Activated T-helper 1 cell treated with Interleukin-2 at 50 U/mL for 16 hours (primary cell): ENCODE data around the gene NLRP10.
"Not testable (repeated sequence)": the region's sequence is repeated elsewhere in the genome, so short reads cannot be mapped to it uniquely, and the experiment has no call there.

Source experiments
- DNase-seq: peaks from one replicate; pipeline ENCODE4 v3.0.0-alpha.2; 2020; ENCODE audit warnings: low read depth

Gene NLRP10, protein sequence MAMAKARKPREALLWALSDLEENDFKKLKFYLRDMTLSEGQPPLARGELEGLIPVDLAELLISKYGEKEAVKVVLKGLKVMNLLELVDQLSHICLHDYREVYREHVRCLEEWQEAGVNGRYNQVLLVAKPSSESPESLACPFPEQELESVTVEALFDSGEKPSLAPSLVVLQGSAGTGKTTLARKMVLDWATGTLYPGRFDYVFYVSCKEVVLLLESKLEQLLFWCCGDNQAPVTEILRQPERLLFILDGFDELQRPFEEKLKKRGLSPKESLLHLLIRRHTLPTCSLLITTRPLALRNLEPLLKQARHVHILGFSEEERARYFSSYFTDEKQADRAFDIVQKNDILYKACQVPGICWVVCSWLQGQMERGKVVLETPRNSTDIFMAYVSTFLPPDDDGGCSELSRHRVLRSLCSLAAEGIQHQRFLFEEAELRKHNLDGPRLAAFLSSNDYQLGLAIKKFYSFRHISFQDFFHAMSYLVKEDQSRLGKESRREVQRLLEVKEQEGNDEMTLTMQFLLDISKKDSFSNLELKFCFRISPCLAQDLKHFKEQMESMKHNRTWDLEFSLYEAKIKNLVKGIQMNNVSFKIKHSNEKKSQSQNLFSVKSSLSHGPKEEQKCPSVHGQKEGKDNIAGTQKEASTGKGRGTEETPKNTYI

DNA sequence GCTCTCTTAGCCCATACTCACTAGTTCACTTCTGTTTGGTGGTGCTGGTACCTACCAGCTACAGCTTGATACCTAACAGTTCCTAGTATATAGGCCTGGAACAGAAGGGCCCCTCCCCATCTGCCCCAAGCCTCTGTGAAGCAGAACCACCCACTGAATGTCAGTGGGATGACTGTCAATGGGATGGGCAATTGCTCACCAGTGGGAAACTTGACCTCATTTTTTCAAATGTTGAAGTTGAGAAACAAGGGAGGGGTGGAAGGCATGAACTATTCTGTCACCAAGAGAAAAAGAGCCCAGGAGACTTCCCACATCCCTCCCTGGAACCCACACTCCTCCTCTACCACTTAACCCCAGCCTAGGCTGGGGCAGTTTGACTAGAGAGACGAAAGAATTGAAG lies at the start of gene NLRP10:
TSS of gene NLRP10 (minus strand) at position 62 of the 400 bp plus-strand sequence. CDS start 1,952 bp downstream, outside the sequence.
- DNase-seq: no peak

DNA sequence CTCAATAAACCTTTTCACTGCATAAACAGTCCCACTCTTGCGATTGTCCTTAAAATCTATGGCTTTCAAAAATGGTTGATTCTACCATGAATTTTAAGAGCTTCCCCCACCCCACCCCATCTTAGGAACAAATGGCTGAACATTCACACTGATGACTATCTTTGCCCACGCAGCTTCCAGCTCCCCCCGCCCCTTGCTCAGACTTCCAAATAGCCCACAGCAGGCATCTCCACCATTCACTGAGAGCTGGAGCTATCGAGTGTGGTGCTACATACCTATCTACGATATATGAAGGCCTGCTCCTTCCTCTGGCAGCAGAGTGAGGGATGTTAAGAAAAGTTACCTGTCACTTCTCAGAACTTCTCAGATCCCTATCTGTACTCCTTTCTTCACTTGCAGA lies 48.6 kb upstream of the NLRP10 start:
- no peak for DNase-seq

DNA sequence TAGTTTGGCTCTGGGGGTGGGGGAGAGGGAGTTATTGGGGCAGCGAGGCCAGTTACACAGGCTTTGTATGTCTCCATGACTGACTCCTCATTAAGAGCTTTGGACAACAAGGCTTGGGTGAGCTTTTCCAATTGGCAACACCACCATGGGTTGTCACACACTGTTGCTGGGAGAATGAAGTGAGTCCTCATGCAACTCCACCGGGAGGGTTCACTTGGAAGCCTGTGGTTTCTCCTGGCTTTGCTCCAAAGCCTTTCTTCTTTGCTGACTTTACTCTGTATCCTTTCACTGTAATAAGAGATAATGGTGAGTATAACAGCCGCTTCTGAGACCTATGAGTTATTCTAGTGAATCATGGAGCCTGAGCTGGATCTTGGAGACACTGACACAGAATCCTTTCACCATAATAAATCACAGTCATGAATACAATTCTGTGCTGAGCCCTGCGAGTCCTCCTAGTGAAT lies 46.8 kb upstream of the NLRP10 start:
- no peak for DNase-seq

DNA sequence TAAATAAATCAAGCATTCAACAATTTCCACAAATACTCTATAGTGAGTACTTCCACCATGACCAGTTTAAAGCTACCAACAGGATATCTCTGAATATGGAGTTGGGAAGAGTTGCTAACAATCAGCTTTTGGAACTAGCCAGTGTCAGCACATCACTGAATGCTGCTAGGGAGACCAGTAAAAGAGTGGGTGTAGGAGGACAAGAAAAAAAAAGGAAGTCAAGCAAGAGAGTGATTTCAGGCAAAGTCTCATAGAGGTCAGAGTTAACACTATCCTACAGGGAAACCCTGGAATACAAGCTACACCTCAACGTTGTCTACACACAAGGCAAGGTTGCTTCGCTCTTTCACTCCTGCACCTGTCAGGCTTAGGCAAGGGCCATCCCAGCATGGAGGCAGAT lies 46.1 kb upstream of the NLRP10 start:
- no peak for DNase-seq

DNA sequence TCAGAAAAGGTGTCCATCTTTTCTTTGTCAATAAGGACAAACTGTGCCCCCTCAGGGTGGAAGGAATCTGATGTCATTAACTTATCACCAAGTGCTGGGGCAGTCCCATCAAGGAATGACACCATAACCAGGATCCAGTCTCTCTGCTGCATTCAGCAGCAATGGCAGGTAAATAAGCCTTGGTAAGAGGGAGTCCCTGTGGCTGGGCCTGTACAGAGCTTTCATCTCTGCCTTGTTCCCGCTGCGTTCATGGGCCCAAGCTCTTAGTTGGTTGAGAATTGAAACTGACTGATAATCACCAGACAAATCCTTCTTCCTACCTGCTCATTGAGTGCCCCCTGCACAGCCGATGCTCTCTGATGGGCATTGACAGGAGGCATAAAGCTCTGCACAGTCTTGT lies 44.6 kb upstream of the NLRP10 start:
- no peak for DNase-seq

DNA sequence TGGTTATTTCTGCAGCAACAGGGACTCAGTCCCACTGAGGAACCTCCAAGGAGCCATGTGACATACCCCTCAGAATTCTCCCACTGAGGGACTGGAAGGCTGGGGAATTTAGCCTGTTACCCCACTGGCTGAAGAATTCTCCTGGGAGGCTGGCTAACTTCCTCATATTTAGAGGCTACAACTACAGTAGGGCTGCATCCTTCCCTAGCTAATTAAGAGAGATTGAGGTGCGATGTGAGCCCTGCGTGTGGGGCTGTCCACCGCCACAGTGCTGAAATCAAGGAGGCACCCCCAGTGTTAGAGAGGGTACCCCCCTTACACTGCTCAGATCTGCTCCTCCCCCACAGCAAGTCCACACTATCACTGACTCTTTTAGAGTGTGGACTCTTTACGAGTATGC lies 43.0 kb upstream of the NLRP10 start:
- no peak for DNase-seq

DNA sequence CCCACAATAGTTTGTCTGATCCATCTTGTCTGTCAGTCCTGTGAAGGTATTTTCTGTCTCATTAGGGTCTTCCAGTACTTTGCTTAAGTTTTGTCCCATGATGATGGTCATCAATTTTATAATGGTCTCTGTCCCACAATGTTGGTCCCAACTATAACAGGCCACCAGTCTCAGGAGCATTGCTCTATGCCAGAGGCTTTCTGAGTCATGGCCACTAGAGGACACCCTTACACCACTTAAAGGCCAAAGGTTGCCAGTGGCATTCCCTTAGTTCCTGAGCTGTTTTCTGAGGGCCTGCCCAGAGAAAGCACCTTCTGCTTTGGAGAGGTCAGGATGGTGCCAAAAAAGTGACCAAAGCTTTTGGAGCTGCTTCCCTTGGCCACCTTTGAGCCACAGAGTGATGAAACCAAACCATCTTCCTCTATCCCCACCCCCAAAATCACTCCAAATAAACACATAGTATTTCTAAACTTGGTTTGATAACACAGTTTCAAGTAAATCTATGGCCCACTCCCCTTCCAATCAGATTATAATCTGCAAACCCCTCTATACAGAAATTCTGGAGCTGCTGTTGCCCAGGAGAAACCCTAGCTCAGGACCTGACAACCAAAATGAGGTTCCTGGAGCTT lies 41.2 kb upstream of the NLRP10 start:
- DNase-seq: peak; percentile 11

DNA sequence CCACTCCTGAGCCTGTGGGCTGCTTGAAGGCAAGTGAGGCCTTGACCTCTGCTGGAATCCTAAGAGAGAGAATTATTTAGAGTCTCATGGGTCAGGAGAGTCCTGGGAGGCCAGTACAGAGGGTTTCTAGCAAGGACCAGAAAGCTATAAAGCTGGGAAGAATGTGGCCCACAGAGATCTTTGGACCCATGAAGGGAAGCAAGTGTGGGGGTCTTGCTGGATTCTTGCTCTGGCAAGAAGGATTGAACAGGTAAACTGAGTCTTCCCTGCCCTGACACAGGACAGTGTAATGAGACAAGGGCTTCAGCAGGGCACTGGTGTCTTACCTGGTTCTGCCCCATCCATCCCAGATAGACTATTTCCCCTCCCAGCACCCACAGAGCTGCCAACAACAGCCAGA lies 40.3 kb upstream of the NLRP10 start:
- no peak for DNase-seq

DNA sequence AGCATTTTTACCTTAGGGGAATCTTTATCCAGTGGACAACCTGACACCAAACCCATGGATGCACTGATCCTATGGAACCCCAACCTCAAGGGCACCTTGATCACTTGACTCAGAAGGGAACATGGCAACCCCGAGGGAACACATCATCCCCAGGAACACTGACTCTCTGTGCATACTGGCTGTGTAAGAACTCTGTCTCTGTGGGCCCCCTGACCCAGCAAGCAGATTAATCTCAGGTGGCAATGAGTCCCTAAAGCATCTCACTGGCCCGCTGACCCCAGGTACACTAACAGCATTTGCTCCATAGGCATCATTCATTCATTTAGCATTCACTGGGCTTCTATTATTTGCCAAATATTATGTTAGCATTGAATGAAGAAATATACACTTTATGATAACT lies 38.8 kb upstream of the NLRP10 start:
- DNase-seq: no peak

DNA sequence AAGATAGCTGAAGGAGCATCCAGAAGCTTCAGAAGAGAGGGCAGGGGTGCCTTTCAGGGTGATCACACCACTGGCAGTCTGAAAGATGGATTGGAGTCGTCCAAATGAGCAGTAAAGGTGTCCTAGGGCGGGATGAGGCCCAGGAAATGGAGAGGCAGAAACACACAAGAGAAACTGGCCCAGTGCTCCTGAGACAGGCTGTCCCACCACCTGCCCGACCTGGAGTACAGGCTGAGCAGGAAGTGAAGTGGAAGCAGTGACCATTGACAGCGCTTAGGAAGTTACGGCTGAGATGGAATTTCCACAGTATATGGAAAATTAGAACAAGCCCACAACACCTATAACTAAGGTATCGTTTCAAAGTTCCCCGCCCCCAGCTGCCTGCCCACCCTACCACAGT lies 37.9 kb upstream of the NLRP10 start:
- no peak for DNase-seq

DNA sequence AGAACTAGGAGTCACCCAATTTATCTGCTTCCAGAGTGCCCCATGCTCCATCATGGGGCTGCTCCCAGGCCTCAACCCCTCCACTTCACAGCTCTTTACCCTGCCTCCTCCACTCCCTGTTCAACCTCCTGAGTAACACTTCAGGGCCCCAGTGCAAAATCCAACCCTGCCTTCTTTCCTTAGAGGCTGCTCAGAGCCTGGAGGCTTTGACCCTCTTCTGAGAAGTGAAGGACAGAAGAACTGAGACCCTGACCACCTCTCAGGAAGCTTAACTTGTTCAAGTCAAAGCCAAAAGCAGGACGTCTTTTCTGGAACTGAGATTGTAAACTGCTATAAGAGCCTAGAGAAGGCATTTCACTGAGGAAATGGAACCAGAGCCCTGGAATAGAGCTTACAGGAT lies 37.4 kb upstream of the NLRP10 start:
- no peak for DNase-seq

DNA sequence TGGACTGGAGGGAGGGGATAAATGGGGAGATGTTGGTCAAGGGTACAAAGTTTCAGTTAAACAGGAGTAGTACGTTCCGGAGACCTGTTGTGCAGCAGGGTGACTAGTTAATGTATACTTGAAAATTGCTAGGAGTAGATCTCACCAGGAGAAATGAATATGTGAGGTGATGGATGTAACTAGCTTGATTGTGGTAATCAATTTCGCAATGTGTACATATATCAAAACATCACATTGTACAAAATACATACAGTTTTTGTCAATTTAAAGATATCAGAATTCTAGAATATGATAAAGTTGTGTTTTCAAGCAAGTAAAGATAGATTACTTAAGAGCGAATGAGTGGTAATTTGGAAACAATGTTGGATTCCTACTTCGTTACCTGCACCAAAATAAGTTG lies 35.1 kb upstream of the NLRP10 start:
- no peak for DNase-seq

DNA sequence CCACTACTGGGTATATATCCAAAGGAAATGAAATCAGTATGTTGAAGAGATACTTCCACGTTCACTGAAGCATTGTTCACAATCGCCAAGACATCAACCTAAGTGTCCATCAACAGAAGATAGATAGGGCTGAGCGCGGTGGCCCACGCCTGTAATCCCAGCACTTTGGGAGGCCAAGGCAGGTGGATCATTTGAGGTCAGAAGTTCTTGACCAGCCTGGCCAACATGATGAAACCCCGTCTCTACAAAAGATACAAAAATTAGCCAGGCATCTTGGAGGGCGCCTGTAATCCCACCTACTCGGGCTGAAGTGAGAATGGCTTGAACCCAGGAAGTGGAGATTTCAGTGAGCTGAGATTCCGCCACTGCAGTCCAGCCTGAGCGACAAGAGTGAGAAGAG lies 34.5 kb upstream of the NLRP10 start:
- DNase-seq: no peak

DNA sequence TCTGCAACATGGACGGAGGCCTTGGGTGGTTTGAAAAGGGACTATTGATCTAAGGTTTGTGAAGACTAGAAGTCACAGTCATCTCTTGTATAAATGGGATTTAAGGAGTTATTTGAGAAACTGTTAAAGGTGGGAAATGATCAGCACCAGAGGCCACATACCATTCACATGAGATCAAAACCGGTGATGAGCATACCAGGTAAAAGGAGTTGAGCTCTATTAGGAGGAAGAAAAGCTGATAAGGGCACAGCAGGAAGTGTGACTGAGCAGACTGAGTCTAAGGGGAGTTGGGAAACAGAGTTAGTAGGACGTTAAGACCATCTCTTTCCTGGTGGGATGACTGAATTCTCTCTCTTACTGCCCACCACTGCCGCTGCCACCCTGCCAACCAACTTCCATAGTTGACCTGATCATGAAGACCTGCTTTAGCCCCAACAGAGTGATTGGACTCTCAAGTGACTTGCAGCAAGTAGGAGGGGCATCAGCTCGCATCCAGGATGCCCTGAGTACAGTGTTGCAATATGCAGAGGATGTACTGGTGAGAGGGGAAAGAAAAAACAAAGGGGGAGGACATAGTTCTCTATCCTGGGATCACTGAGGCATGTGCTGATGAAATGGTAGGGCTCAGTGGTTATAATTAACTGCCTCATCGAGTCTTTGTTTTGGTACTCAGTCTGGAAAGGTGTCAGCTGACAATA lies 29.5 kb upstream of the NLRP10 start:
- DNase-seq: no peak

DNA sequence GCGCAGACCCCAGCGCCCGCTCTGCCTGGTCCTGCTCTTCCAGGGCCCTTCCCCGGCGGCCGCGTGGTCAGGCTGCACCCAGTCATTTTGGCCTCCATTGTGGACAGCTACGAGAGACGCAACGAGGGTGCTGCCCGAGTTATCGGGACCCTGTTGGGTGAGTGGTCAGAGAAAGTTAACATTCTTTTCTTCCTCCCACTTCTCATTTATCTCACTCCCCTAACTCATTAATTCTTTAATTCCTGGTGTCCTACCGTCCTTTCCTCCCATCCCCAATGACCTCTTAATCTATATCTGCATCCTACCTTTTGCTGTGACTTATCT lies 22.3 kb upstream of the NLRP10 start:
- not testable (repeated sequence) for DNase-seq

DNA sequence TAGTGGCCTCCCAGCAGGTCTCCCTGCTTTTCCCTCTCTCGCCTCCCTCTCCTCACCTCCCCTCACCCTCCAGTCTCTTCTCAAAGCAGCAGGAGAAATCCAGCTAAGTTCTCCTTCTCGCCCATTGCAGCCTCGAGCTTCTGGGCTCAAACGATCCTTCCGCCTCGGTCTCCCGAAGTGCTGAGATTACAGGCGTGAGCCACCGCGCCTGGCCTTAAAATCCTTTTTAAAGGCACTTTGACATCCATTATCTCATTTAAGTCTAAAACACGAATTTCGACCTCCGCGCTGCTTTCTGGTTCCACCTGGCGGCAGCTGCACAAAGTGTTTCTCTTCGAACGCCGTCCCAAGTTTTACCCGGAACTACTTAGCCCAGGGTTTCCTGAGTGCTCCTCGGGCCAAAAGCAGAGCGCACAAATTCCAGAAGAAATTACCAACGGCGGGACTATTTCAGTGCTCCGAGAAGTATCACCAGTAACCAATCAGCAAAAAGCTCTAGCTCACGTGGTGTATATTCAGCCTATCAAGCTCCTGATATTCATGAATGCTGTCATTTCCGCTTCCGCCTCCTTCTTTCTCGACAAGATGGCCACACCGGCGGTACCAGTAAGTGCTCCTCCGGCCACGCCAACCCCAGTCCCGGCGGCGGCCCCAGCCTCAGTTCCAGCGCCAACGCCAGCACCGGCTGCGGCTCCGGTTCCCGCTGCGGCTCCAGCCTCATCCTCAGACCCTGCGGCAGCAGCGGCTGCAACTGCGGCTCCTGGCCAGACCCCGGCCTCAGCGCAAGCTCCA lies 21.7 kb upstream of the NLRP10 start, which contains the start of gene EIF3F:
TSS of gene EIF3F (plus strand) at position 570 of the 792 bp plus-strand sequence. CDS start at position 586, 16 bp downstream.
- DNase-seq: peak; percentile 80

DNA sequence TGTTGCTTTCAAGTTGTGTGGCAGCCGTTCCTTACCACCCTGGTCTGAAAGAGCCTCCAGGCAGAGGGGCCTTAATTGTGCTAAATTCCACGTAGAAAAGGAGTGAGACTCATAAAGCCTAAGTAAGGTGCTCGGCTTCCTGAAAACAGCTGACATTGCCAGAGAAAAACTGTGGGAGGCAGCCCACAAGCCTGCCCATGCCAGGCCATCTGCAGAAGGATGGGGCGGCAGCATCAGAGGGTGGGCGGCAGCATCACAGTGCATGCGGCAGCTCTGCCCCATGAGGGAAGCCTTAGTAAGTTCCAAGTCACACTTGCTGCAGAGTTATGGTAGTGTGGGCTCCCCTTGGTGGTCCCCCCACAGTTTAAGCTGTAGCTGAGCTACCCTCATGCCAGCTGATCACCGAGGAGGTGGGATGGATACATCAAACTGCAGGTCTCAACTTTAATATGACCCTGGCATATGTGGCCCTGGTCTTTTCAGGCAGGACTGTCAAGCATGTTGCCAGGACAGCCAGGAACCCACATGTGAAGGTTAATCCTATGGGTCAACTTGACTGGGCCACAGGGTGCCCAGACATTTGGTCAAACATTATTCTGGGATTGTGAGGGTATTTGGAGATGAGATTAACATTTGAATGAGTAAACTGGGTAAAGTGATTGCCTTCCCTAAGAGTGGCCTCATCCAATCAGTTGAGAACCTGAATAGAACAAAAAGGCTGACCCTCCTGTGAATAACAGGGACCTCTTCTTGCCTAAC lies 18.8 kb upstream of the NLRP10 start:
- DNase-seq: no peak

DNA sequence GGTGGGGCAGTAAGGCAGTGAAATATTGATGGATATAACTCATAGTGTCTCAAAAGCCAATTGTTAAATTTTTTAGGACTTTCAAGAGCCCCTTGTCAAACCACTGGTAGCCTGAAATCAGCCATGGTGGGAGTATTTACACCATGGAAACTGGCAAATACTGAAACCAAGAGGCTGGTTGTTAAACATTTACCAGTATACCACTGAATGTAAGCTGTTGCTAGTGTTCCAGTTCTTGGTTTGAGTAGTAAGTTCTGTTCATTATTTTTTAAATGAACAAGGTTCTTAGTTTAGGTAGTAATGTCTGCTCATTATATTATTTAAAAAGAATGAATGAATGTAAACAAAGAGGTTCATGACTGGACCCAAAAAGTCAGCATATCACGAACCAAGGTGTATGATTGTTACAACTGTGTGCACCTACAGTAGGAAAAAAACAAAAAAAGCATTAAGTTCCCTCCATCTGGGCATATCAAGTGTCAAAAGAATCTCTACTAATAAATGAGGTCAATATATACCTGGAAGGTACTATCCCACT lies 17.4 kb upstream of the NLRP10 start:
- DNase-seq: no peak

DNA sequence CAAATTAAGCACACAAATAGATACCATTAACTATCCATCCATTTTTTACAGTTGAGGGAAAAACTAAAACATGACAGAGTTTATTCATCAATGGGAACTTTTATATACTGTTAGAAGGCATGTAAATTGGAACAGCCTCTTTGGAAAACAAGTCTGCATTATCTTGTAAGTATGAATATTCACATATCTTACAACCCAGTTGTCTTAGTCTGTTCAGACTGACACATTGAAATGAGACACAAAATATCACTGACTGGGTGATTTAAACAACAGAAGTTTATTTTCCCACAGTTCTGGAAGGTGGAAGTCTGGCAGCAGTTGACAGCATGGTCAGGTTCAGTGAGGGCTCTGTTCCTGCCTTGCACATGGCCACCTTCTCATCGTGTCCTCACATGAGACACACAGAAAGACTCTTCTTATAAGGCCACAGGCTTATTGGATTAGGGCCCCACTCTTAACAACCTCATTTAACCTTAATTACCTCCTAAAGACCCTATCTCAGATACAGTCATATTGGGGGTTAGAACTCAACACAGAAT lies 16.4 kb upstream of the NLRP10 start:
- DNase-seq: no peak

DNA sequence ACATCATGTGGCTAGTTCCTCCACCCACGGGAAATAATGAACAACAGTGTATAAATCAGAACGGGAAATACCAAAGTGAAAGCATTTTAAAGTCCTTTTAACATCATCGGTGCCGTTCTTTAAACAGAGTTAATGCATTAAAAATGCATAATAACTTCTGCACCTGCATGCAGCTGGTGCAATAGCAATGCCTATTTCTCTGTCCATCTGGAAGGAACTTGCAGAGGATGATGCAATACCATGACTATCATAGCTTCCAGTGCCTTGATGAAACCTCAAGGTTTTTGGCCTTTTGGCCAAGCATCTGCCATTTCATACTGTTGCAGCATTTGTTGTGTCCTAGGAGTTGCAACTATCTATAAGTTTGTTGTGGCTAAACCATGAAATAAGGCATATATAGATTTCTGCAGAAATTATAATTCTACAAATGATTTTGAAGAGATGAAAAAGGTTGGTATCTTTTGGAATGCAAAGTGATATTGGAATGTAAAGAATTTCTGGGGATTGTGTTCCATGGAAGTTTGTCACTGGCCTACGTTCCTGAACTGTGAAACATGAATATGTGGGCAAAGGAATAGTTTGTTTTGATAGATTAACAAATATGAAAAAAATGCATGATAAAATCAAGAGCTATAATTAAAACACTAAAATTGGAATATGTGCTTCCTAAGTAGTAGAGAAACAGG lies 12.1 kb upstream of the NLRP10 start:
- DNase-seq: no peak
